NB4 (cell line): Measurements from ENCODE around the gene RAI14.

Experiments
- DNase-seq: peaks from one replicate; pipeline ENCODE4 v3.0.0; 2010; ENCODE audit warnings: low read depth
- H3K4me3 ChIP-seq: one replicate; pipeline ENCODE4 v1.5.1; 2011; ENCODE audit warnings: mild to moderate bottlenecking, low read depth, low read length, moderate library complexity
- CTCF ChIP-seq: IDR thresholded peaks from one replicate; pipeline ENCODE4 v1.5.1; 2012; ENCODE audit warnings: low read depth, low read length
- MAX ChIP-seq: IDR thresholded peaks from 2 replicates; pipeline ENCODE4 v1.6.1; 2011; ENCODE audit warnings: low read depth, low read length
- MYC ChIP-seq: IDR thresholded peaks from 2 replicates; pipeline ENCODE4 v1.6.1; 2011; ENCODE audit warnings: low read depth, low read length
- POLR2A ChIP-seq: IDR thresholded peaks from 2 replicates; pipeline ENCODE4 v1.6.1; 2011; ENCODE audit warnings: mild to moderate bottlenecking; ENCODE audit not compliant: insufficient read length; ENCODE audit errors: extremely low read depth

The RAI14 gene

DNA sequence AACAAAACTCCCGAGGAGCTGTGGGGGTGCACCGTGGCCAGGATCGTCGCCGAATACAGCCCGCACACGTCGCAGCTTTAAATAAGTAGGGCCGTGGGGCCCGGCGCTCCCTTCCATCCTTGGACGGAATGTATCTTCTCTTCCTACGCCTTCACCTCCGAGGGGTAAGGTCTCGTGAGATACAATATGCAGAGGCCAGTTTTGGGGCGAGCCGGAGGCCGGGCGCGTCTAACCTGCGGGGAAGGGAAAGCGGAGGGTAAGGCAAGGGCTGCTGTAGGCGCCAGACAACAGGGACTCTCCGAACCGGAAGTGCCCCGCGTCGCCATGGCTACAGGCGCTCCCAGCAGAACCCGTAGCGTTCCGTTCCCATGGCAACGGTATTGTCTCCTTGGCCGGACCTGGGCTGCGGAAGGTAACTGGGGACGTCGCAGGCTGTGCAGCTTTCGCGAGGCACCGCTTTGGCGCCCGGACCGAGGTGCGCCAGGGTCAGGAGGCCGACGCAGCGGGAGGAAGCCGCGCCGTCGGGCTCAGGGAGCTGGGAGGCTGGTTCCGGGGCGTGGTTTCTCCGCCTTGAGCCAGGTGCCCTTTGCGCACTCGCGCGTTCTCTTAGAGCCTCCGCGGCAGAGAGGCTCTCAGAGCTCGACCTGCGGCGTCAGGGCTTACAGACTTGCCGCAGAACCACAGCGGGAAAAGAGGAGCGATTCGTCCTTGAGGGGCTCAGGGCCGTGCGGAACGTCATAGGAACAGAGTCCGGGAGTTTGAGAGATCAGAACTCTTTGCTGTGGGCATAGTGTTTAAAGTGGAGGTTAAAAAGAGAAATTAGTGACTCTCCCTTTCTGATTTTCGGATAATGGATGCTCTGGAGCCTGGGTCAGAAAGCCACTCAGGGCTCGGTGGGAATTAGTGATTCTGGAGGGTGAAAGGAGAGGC is 182.9 kb downstream of the RAI14 start, which contains the start of gene TTC23L:
TSS of gene TTC23L (plus strand) at position 380 of the 930 bp plus-strand sequence. CDS start 1,508 bp downstream, outside the sequence.
- peak; percentile 25 for DNase-seq
- H3K4me3 ChIP-seq: no peak within 1 kb of the TSS
- no peak for TF ChIP-seq CTCF
- no peak for TF ChIP-seq MYC
- no peak for TF ChIP-seq POLR2A
- TF ChIP-seq MAX: no peak

GRCh38 chr5:34841816-34842215 is 185.7 kb downstream of the RAI14 start:
- no peak overlapping the region for H3K4me3 ChIP-seq
- TF ChIP-seq POLR2A (no peak), CTCF (no peak), MAX (no peak), MYC (no peak)
- DNase-seq: no peak

GRCh38 chr5:34842554-34842953 is 186.4 kb downstream of the RAI14 start:
- no peak overlapping the region for H3K4me3 ChIP-seq
- DNase-seq: no peak
- TF ChIP-seq MAX: no peak
- TF ChIP-seq POLR2A: no peak
- no peak for TF ChIP-seq CTCF
- TF ChIP-seq MYC: no peak

DNA sequence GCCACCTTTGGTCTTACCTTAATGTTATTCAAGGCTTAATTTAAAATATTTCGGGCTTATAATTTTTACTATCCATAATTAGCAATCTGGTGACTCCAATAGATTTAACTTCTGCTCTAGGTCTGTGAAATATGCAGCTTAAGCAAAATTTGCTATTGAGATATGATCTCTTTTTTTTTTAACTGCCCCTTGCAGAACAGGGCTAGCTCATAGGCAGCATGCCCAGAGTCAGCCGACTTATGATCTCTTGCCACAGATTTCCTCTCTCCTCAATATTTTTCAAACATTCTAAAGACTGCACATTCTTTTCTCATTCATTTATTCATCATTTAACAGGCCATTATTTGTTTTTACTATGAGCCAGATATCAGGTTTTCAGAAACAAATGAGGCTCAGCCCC is 187.4 kb downstream of the RAI14 start:
- DNase-seq: no peak
- no peak overlapping the region for H3K4me3 ChIP-seq
- TF ChIP-seq MAX: no peak
- TF ChIP-seq MYC: no peak
- TF ChIP-seq CTCF: no peak
- no peak for TF ChIP-seq POLR2A

GRCh38 chr5:34844106-34844505 is 188.0 kb downstream of the RAI14 start:
- DNase-seq: no peak
- no peak overlapping the region for H3K4me3 ChIP-seq
- TF ChIP-seq MYC (no peak), CTCF (no peak), MAX (no peak), POLR2A (no peak)
